GM21529 (cell line): ENCODE results near the gene SHANK2.

Experiments
- ATAC-seq: cut with Tn5 transposase; IDR thresholded peaks from one replicate; pipeline ENCODE4 v1.9.1; 2021; ENCODE audit not compliant: unreplicated experiment

SHANK2 gene

GRCh38 chr11:71203681-71204080 lies 48.7 kb downstream of the SHANK2 start:
- no peak for ATAC-seq

GRCh38 chr11:71202966-71203365 lies 49.4 kb downstream of the SHANK2 start:
- no peak for ATAC-seq

- ATAC-seq, result no peak
These were observed 49.8 kb downstream of the SHANK2 start for GRCh38 chr11:71202598-71202944.
